GM12801 (cell line): ENCODE measurements around the gene FZD10.

ENCODE experiments used
- TF ChIP-seq, protein P1 (sequence below): IDR thresholded peaks from one replicate; pipeline ENCODE4 v1.5.1; 2011; ENCODE audit warnings: control low read depth; ENCODE audit not compliant: insufficient read length; ENCODE audit errors: extremely low read depth

The FZD10 gene

DNA sequence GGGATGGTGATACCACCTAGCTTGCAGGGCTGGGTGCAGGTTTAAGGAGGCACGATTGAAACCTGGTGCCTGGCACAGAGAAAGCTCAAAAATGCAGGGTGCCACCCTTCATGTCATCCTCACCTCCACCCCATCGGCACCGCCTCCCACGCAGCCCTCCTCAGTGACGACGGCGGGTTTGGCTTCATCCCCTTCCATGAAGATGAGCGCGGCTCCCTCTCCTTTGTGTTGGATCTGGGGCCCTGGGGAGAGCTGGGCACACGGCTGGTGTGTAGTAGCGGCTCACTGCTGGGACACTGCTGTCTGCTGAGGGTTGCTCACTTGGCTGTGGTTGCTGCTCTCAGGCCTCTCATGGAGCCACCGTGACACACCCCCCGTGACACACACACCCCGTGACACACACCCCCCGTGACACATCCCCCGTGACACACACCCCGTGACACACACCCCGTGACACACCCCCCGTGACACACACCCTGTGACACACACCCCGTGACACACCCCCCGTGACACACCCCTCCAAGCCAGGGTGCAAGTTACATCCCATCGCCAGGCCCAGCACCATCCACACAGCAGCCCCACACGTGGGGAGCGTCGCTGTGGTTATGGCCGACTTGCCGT, 42.9 kb upstream of the FZD10 start:
- TF ChIP-seq, protein P1, sequence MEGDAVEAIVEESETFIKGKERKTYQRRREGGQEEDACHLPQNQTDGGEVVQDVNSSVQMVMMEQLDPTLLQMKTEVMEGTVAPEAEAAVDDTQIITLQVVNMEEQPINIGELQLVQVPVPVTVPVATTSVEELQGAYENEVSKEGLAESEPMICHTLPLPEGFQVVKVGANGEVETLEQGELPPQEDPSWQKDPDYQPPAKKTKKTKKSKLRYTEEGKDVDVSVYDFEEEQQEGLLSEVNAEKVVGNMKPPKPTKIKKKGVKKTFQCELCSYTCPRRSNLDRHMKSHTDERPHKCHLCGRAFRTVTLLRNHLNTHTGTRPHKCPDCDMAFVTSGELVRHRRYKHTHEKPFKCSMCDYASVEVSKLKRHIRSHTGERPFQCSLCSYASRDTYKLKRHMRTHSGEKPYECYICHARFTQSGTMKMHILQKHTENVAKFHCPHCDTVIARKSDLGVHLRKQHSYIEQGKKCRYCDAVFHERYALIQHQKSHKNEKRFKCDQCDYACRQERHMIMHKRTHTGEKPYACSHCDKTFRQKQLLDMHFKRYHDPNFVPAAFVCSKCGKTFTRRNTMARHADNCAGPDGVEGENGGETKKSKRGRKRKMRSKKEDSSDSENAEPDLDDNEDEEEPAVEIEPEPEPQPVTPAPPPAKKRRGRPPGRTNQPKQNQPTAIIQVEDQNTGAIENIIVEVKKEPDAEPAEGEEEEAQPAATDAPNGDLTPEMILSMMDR: no peak

DNA sequence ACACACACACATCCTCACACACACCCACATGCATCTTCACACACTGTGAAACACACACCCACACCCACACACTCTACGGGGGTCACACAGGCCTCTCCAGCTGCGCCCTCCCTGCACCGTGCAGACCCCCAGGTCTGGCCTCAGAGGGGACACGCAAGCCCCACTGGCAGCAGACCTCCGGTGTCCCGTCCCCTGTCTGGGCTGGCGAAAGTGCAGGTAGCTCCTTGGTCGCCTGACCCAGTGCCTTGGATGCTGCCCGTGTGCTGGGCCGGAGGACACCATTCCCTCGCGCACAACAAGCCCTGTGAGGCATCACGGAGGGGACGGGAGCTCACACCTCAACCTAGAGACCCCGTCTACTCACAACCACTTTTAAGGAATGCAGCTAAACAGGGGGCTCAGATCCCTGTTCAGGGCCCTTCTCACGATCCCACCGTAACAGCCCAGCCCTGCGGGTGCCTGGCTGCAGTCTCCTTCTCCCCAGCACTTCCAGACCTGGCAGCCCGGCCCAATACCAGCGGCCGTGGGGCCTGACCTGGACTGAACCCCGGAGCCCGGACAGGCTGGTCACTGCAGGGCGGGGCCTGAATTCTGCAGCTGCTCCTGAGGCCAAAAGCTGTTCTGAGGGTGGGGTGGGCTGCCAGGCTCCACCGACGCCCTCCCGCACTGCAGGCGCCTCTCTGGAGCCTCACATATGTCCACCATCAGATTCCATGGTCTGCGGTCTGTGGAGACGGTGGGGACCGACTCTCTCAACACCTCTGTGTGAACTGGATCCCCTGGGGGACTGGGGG, 42.1 kb upstream of the FZD10 start:
- TF ChIP-seq, protein P1: no peak

GRCh38 chr12:130121226-130122000, 40.9 kb upstream of the FZD10 start:
- TF ChIP-seq, protein P1: no peak

DNA sequence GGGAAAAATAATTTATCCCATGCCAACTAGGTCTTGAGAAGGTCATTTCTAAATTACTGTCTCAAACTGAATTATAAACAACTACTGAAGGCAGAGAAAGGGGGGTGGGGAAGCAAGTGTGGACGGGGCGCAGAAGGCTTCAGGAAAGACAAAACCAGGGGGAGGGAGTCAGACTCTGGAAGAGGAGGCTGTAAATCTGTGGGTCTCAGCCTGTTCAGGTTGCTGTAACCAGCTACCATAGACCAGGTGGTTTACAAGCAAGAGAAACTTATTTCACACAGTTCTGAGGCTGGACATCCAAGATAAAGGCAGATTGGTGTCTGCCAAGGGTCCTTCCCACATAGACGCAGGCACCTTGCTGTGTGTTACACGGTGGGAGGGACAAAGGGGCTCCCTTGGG, 39.9 kb upstream of the FZD10 start:
- TF ChIP-seq, protein P1: no peak

DNA sequence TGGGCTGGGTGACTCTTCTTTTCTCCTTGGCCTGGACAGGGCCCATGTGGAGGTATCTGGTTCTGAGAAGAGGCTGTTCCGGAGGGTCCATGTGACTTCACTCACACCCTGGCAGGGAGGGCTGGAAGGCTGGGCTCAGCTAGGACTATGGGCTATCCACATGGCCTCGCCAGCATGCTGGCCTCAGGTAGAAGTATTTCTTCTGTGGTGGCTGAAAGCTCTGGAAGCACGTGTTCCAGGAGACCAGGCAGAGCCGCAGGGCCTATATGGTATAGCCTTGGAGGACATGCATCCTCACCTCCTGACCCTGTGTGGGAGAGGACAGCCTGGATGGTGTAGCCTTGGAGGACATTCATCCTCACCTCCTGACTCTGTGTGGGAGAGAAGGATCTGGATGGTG, 38.2 kb upstream of the FZD10 start:
- TF ChIP-seq, protein P1: no peak

- TF ChIP-seq, protein P1: no peak
These were observed 37.5 kb upstream of the FZD10 start for GRCh38 chr12:130124605-130125244.

DNA sequence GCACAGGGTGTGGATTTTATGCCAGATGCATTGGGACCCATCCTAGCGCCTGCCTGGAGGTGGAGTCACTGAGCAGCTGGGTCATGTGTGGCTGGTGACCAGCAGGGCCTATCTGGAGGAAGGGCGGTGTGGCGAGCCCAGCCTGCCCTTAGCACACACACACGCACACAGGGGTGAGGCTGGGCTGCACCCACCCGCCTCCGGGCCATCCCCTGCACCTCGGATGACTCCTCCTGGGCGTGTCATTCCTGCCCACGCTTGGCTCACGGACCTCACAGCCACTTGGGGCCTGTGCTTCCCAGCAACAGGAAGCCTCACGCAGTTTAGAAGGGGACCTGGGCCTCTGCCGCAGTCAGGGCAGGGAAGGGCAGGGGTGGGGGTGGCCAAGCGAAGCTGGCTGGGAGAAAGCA, 36.2 kb upstream of the FZD10 start:
- TF ChIP-seq, protein P1: no peak
